ENCODE results near the gene RNF123. TPM values are rescaled to one million over a fixed set of nuclear protein-coding genes. Genes with fewer than 3 reads are reported as not detected.

RNF123 gene
- total and polyA plus RNA-seq, 2 donors (not counting 3 experiments of a cell fraction or from before 2014, with no cell fraction given) = 43.4 to 59.3 TPM

GRCh38 chr3:49667701-49668413 lies 21.5 kb upstream of the RNF123 start:
- no peak overlapping the region for H3K4me3 ChIP-seq (replicated peaks in 1 of 3; ENCODE audit: insufficient read depth in 1 of 3, low read depth in 1 of 3, low read length in 3 of 3)
- H3K4me1 ChIP-seq (ENCODE audit: control insufficient read depth, extremely low read depth, insufficient read depth, low read length) = no peaks in the 10 kb centered on the region
- H3K9me3 ChIP-seq (replicated peaks; ENCODE audit: control insufficient read depth, insufficient read depth, low read length) = no peaks in the 10 kb centered on the region
- ChIA-PET CTCF (no interaction called here), POLR2A (no interaction called here)
- H3K27me3 ChIP-seq (ENCODE audit: control insufficient read depth in 2 of 2, insufficient read depth in 2 of 2, low read length in 2 of 2) = peaks cover 0 to 2% of the 10 kb centered on the region in 2 experiments
- H3K9me1 ChIP-seq (replicated peaks; ENCODE audit: control insufficient read depth, extremely low read depth, insufficient read depth, low read length) = no peaks in the 10 kb centered on the region
- H3K27ac ChIP-seq (ENCODE audit: insufficient read depth, low read depth, low read length) = no peak overlapping the region
- no TSS peak for BruUV-seq (replicated peaks)
- DNase-seq (ENCODE audit: low read depth, low spot score) = no peak
- no peaks in the 10 kb centered on the region for H3K36me3 ChIP-seq (ENCODE audit: control insufficient read depth in 2 of 2, extremely low read depth in 1 of 2, insufficient read depth in 2 of 2, low read length in 2 of 2)
- H4K20me1 ChIP-seq (replicated peaks; ENCODE audit: control insufficient read depth, extremely low read depth, insufficient read depth, low read length) = no peaks in the 10 kb centered on the region
- no peak overlapping the region for H3K4me2 ChIP-seq (ENCODE audit: insufficient read depth, low read length)
- no peak overlapping the region for H2AFZ ChIP-seq (ENCODE audit: low read depth, low read length)
- no peak overlapping the region for H3K9ac ChIP-seq (replicated peaks; ENCODE audit: extremely low read depth, insufficient read depth, low read length)
- intact Hi-C loops (cut with micrococcal nuclease) = no loop called here
- dilution Hi-C loops (cut with MboI; ENCODE audit: extremely low pct_ligation_motif_present, low sequenced_read_pairs) = no loop called here
- FAIRE-seq = no peak
- TF ChIP-seq EZH2 (IDR thresholded peaks at IDR 0.05; ENCODE audit: borderline replicate concordance, low read depth, low read length, severe bottlenecking) (no peak), JUN (IDR thresholded peaks at IDR 0.05; ENCODE audit: borderline replicate concordance, insufficient read depth, insufficient read length, low read depth) (no peak), MYC (IDR thresholded peaks at IDR 0.05; ENCODE audit: low read depth, low read length) (no peak), FOS (IDR thresholded peaks at IDR 0.05; ENCODE audit: borderline replicate concordance, insufficient read depth, low read length) (no peak), GATA2 (IDR thresholded peaks at IDR 0.05; ENCODE audit: insufficient read depth, insufficient read length, low read depth, low read length) (no peak), CTCF (IDR thresholded peaks at IDR 0.05; ENCODE audit: extremely low read depth in 1 of 2, insufficient read depth in 1 of 2, low read depth in 1 of 2, low read length in 2 of 2) (no peak), POLR2AphosphoS5 (IDR thresholded peaks at IDR 0.05; ENCODE audit: insufficient read depth, low read depth, low read length) (no peak), POLR2A (IDR thresholded peaks at IDR 0.05; ENCODE audit: low read depth, low read length) (no peak), MAX (IDR thresholded peaks at IDR 0.05; ENCODE audit: insufficient read depth, insufficient read length) (no peak)
- H3K79me2 ChIP-seq (ENCODE audit: control insufficient read depth, insufficient read depth, low read length) = no peaks in the 10 kb centered on the region
